KOPT-K1 (cell line): ENCODE measurements around the gene SLC6A17.

Experiments used
- H3K27ac ChIP-seq: fragments of 200-600 bp; sonication (generic); 2 replicates; pipeline ENCODE4 v1.5.1; 2016; ENCODE audit warnings: antibody characterized with exemption, mild to moderate bottlenecking, low read depth, low read length; ENCODE audit not compliant: poor library complexity, severe bottlenecking
- H3K36me3 ChIP-seq: fragments of 200-600 bp; sonication (generic); 2 replicates; pipeline ENCODE4 v1.5.1; 2017; ENCODE audit warnings: antibody characterized with exemption, mild to moderate bottlenecking, low read length, moderate library complexity; ENCODE audit not compliant: insufficient read depth
- H3K9me3 ChIP-seq: fragments of 200-600 bp; sonication (generic); 2 replicates; pipeline ENCODE4 v1.5.1; 2017; ENCODE audit warnings: antibody characterized with exemption, low read length, mild to moderate bottlenecking; ENCODE audit not compliant: insufficient read depth, poor library complexity, severe bottlenecking

SLC6A17 gene

DNA sequence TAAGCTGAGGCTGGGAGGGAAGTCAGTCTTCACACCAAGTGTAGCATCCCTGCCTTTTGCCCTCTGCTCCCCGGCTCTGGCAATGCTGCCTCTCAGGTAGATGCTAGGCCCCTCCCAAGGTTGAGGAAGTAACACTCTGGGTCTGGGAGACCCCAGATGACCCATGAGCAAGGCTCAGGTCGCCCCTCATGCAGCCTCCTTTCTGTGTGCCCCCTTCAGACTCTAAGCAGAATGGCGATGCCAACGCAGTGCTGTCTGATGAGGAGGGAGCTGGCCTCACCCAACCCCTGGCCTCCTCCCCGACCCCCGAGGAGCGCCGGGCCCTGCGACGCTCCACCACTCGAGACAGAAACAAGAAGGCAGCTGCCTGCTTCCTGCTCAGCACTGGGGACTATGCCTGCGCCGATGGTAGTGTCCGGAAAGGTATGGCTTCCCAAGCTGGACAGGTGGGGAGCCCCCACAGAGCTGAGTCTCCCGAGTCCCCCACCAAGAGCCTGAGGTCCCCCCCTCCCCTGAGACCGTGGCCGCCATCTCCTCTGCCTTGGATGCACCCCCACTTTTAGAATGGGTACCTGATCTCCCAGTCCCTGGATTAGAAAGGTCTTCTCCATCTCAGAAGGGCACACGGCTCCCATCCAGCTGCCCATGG is 75.6 kb downstream of the SLC6A17 start:
- Histone ChIP-seq H3K9me3 (no peaks in the 10 kb centered on the region), H3K27ac (no peak overlapping the region), H3K36me3 (peaks cover 8% of the 10 kb centered on the region; the same call in 1 of the 2 replicates)

- Histone ChIP-seq H3K9me3 (no peaks in the 10 kb centered on the region), H3K36me3 (peaks cover 8% of the 10 kb centered on the region; the same call in 1 of the 2 replicates), H3K27ac (no peak overlapping the region)
Measured at GRCh38 chr1:110227774-110228173, 77.5 kb downstream of the SLC6A17 start.

GRCh38 chr1:110228381-110228780 is 78.1 kb downstream of the SLC6A17 start:
- Histone ChIP-seq H3K36me3 (peaks cover 7% of the 10 kb centered on the region; the same call in 1 of the 2 replicates), H3K27ac (no peak overlapping the region), H3K9me3 (no peaks in the 10 kb centered on the region)

DNA sequence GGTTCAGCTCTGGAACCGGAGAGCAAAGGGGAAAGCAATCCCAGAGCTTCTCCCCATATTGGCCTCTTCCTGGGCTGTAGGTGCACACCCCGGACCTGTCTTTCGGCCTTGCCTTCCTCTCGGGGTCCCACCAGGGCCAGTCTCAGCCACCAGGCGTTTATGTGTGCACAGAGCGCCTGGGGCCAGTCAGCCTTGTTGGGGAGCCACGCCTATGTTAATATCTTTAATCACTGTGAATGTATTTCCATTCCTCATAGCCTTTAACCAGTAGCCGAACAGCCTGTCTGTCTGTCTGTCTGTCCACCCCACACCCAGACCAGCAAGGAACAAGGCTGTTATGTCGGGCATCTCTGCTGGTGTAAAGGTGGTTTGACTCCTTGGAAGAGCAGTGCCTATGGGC is 78.6 kb downstream of the SLC6A17 start:
- no peaks in the 10 kb centered on the region for H3K9me3 ChIP-seq
- peaks cover 2% of the 10 kb centered on the region; the same call in 1 of the 2 replicates for H3K36me3 ChIP-seq
- no peak overlapping the region for H3K27ac ChIP-seq

GRCh38 chr1:110229348-110230001 is 79.2 kb downstream of the SLC6A17 start:
- Histone ChIP-seq H3K9me3 (no peaks in the 10 kb centered on the region), H3K27ac (no peak overlapping the region), H3K36me3 (no peaks in the 10 kb centered on the region)

DNA sequence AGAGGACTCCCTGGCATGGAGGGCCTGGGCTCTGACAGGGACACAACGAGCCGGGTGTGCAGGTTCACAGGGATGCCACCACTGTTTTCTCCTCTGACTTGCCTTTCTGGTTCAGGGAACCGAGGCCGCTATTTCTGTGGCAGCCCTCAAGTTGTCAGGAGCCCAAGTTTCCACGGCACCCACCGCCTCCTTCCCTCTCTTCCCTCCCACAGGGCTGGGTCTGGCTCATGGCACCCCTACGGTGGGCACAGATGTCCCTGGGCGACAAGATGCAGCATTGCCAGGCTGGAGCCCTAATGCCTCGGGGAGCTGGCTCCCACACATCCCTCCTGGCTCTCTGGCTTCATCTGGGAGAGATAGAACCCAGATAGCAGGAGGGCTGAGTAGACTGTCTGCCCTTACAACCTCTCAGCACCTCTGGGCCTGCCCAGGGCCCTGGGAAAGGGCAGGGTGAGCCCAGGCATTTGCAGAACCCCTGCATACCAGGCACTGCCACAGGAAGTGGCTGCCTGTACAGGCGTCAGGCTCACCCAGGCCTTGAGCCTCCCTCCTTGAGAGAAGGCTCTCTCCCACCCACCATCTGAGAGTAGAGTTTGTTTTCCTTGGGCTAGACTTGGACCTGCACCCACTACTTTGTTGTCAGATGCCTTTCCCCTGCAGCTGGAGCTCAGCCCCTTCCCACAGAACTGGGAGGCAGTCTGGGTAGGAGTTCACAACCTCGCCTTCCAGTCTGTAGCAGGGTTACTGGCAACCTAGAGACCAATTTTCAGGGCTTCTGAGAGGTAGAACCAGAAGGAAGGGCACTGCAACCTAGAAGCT is 80.3 kb downstream of the SLC6A17 start:
- no peak overlapping the region for H3K27ac ChIP-seq
- no peaks in the 10 kb centered on the region; the same call in 1 of the 2 replicates for H3K36me3 ChIP-seq
- H3K9me3 ChIP-seq: no peaks in the 10 kb centered on the region

- H3K27ac ChIP-seq: no peak overlapping the region
Measured at GRCh38 chr1:110233861-110234260, 83.6 kb downstream of the SLC6A17 start.

GRCh38 chr1:110234691-110235090 is 84.4 kb downstream of the SLC6A17 start:
- H3K9me3 ChIP-seq: no peaks in the 10 kb centered on the region
- no peaks in the 10 kb centered on the region; the same call in 1 of the 2 replicates for H3K36me3 ChIP-seq
- H3K27ac ChIP-seq: no peak overlapping the region

More at GRCh38 chr1:110233861-110234260, 83.6 kb downstream of the SLC6A17 start:
- Histone ChIP-seq H3K9me3 (no peaks in the 10 kb centered on the region), H3K36me3 (no peaks in the 10 kb centered on the region; the same call in 1 of the 2 replicates)

GRCh38 chr1:110235181-110235833 is 85.0 kb downstream of the SLC6A17 start:
- Histone ChIP-seq H3K36me3 (no peaks in the 10 kb centered on the region; the same call in 1 of the 2 replicates), H3K27ac (no peak overlapping the region)

DNA sequence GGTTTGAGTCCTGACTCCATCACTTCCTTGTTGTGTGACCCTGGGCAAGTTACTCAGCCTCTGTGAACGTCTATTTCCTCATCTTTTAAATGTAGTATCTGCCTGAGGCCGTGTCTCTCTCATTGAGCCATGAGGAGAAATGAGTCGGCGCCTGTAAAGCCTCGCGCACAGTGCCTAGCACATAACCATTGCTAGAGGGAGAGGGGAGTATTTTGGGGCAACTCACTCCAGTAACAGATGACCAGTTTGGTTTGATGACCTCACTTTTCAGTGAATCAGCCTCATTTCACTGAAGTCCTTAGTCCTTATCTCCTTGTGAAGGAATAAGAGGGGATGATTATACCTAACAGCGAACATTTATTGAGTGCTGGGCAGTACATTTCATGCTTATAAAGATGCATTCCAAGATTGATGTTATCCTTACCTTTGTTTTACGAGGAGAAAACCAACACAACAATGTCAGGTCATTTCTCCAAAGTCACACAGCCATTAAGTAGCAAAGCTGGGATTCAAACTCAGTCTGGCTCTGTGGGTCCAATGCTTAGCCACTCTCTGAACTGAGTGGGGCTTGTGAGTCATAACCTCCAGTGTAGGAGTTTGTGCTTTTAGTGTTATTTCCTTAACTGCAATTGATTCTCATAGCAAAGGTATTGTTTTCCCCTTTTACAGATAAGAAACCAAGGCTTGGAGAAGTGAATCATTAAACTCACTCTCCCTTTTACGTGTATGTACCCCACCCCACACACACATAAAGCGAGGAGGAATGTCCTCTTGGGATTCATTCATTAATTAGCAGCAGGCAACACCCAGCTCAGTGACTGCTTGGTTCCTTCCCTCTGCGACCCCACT is 85.8 kb downstream of the SLC6A17 start:
- Histone ChIP-seq H3K9me3 (no peaks in the 10 kb centered on the region), H3K27ac (no peak overlapping the region), H3K36me3 (no peaks in the 10 kb centered on the region; the same call in 1 of the 2 replicates)

More at GRCh38 chr1:110235181-110235833, 85.0 kb downstream of the SLC6A17 start:
- H3K9me3 ChIP-seq: no peaks in the 10 kb centered on the region

GRCh38 chr1:110237386-110238152 is 87.3 kb downstream of the SLC6A17 start:
- Histone ChIP-seq H3K9me3 (no peaks in the 10 kb centered on the region), H3K36me3 (no peaks in the 10 kb centered on the region; the same call in 1 of the 2 replicates), H3K27ac (no peak overlapping the region)

- no peaks in the 10 kb centered on the region for H3K9me3 ChIP-seq
- H3K36me3 ChIP-seq: no peaks in the 10 kb centered on the region; the same call in 1 of the 2 replicates
- no peak overlapping the region for H3K27ac ChIP-seq
Measured at GRCh38 chr1:110239441-110240430, 89.4 kb downstream of the SLC6A17 start.
